ENCODE measurements around the gene ASTN2. TPM values are rescaled to one million over a fixed set of nuclear protein-coding genes. Genes with fewer than 3 reads are reported as not detected.
"Not testable (repeated sequence)": the region's sequence is repeated elsewhere in the genome, so short reads cannot be mapped to it uniquely, and the experiment has no call there.

Gene ASTN2
- total RNA-seq, 2 donors from 2014 or later: 113 to 153 TPM

- Histone ChIP-seq H3K4me1 (replicated peaks) (peaks cover 3% of the 10 kb centered on the region), H3K4me3 (no peak overlapping the region), H3K27ac (peak overlapping the region in 1 of 2 donors; percentile 33), H3K9me3 (no peaks in the 10 kb centered on the region), H3K27me3 (replicated peaks; ENCODE audit: insufficient read depth) (no peaks in the 10 kb centered on the region), H3K36me3 (no peaks in the 10 kb centered on the region)
- TF ChIP-seq POLR2AphosphoS5 (IDR thresholded peaks at IDR 0.05) (no peak), CTCF (IDR thresholded peaks at IDR 0.05) (no peak), POLR2A (IDR thresholded peaks at IDR 0.05) (no peak)
- intact Hi-C loops (cut with DNase I): no loop called here
- peak; percentile 38 for DNase-seq (ENCODE audit: low spot score)
- 21% methylated on average over 7 of the region's 7 CpGs for WGBS
Observed at GRCh38 chr9:116843863-116844620, 570.8 kb downstream of the ASTN2 start.

GRCh38 chr9:116842658-116843057 lies 572.2 kb downstream of the ASTN2 start:
- TF ChIP-seq POLR2AphosphoS5 (IDR thresholded peaks at IDR 0.05) (no peak), POLR2A (IDR thresholded peaks at IDR 0.05) (no peak), CTCF (IDR thresholded peaks at IDR 0.05) (no peak)
- H3K9me3 ChIP-seq: no peaks in the 10 kb centered on the region
- peaks cover 3% of the 10 kb centered on the region for H3K4me1 ChIP-seq (replicated peaks)
- no peaks in the 10 kb centered on the region for H3K27me3 ChIP-seq (replicated peaks; ENCODE audit: insufficient read depth)
- intact Hi-C loops (cut with DNase I): no loop called here
- H3K27ac ChIP-seq: no peak overlapping the region
- 80% methylated on average over 6 of the region's 6 CpGs for WGBS
- no peak overlapping the region for H3K4me3 ChIP-seq
- H3K36me3 ChIP-seq: no peaks in the 10 kb centered on the region
- DNase-seq (ENCODE audit: low spot score): no peak

GRCh38 chr9:116838468-116838867 lies 576.4 kb downstream of the ASTN2 start:
- DNase-seq (ENCODE audit: low spot score); H3K4me1 ChIP-seq (replicated peaks); H3K9me3 ChIP-seq; H3K27me3 ChIP-seq (replicated peaks; ENCODE audit: insufficient read depth); intact Hi-C loops (cut with DNase I); H3K27ac ChIP-seq; H3K36me3 ChIP-seq; H3K4me3 ChIP-seq: not testable (repeated sequence)
- WGBS: 92% methylated on average over 7 of the region's 7 CpGs

- H3K9me3 ChIP-seq: no peaks in the 10 kb centered on the region
- peak; percentile 43 for DNase-seq (ENCODE audit: low spot score)
- 57% methylated on average over 5 of the region's 5 CpGs for WGBS
- H3K4me1 ChIP-seq (replicated peaks): no peaks in the 10 kb centered on the region
- H3K36me3 ChIP-seq: no peaks in the 10 kb centered on the region
- TF ChIP-seq POLR2AphosphoS5 (IDR thresholded peaks at IDR 0.05) (peak; percentile 42), POLR2A (IDR thresholded peaks at IDR 0.05) (no peak)
- intact Hi-C loops (cut with DNase I): no loop called here
- no peaks in the 10 kb centered on the region for H3K27me3 ChIP-seq (replicated peaks; ENCODE audit: insufficient read depth)
- H3K27ac ChIP-seq: peak overlapping the region in 1 of 2 donors; percentile 1
- H3K4me3 ChIP-seq: no peak overlapping the region
Observed at GRCh38 chr9:116837018-116837989, 577.6 kb downstream of the ASTN2 start.

- H3K9me3 ChIP-seq; H3K4me1 ChIP-seq (replicated peaks); H3K36me3 ChIP-seq; H3K27me3 ChIP-seq (replicated peaks; ENCODE audit: insufficient read depth); H3K4me3 ChIP-seq; DNase-seq (ENCODE audit: low spot score); H3K27ac ChIP-seq; intact Hi-C loops (cut with DNase I): not testable (repeated sequence)
- WGBS: 84% methylated on average over 2 of the region's 2 CpGs
Observed at GRCh38 chr9:116830321-116830720, 584.5 kb downstream of the ASTN2 start.

GRCh38 chr9:116821633-116822229 lies 593.1 kb downstream of the ASTN2 start:
- no peaks in the 10 kb centered on the region for H3K36me3 ChIP-seq
- DNase-seq (ENCODE audit: low spot score): no peak
- H3K27me3 ChIP-seq (replicated peaks; ENCODE audit: insufficient read depth): no peaks in the 10 kb centered on the region
- no peak overlapping the region for H3K4me3 ChIP-seq
- H3K4me1 ChIP-seq (replicated peaks): no peaks in the 10 kb centered on the region
- no peaks in the 10 kb centered on the region for H3K9me3 ChIP-seq
- WGBS: 96% methylated on average over 6 of the region's 6 CpGs
- intact Hi-C loops (cut with DNase I): no loop called here
- H3K27ac ChIP-seq: no peak overlapping the region
- TF ChIP-seq CTCF (IDR thresholded peaks at IDR 0.05): no peak
- TF ChIP-seq POLR2AphosphoS5 (IDR thresholded peaks at IDR 0.05): no peak
- TF ChIP-seq POLR2A (IDR thresholded peaks at IDR 0.05): no peak

Measured in prostate gland (tissue), 2 donors.